Gastrocnemius medialis (tissue), 4 donors: ENCODE data around the gene CARMIL1. TPM values are rescaled to one million over a fixed set of nuclear protein-coding genes. Genes with fewer than 3 reads are reported as not detected.

Experiments
- ATAC-seq, 2 donors: fragments of 150-250 bp; one replicate each; pipeline ENCODE4 v1.9.1; 2016
- DNase-seq, 2 donors: peaks; one replicate each; pipeline ENCODE4 v3.0.0-alpha.2; 2019
- H3K27ac ChIP-seq, 4 donors: fragments of 200-600 bp; sonication (generic); 1 replicate in 1 of 4; 2 replicates in 3 of 4; pipeline ENCODE4 v1.5.1; 2016 to 2018; ENCODE audit warnings: mild to moderate bottlenecking in 2 of 4, moderate library complexity in 1 of 4
- H3K27me3 ChIP-seq, 3 donors: fragments of 200-600 bp; sonication (generic) in 2 of 3; 1 replicate in 1 of 3; 2 replicates in 2 of 3; pipeline versions ENCODE4 v1.5.1 to v1.6.0; 2016 to 2019; ENCODE audit warnings: mild to moderate bottlenecking in 1 of 3, moderate library complexity in 1 of 3
- H3K36me3 ChIP-seq, 2 donors: fragments of 200-600 bp; sonication (generic) in 1 of 2; one replicate each; pipeline ENCODE4 v1.5.1; 2017 to 2018
- H3K4me1 ChIP-seq, 2 donors: fragments of 200-600 bp; sonication (generic) in 1 of 2; one replicate each; pipeline ENCODE4 v1.5.1; 2016 to 2017; ENCODE audit warnings: mild to moderate bottlenecking in 2 of 2
- H3K4me3 ChIP-seq, 4 donors: fragments of 200-600 bp; sonication (generic) in 3 of 4; 1 replicate in 1 of 4; 2 replicates in 3 of 4; pipeline ENCODE4 v1.5.1; 2016 to 2019; ENCODE audit warnings: mild to moderate bottlenecking in 2 of 4
- H3K9me3 ChIP-seq, 3 donors: fragments of 200-600 bp; sonication (generic) in 2 of 3; 1 replicate in 1 of 3; 2 replicates in 2 of 3; pipeline ENCODE4 v1.5.1; 2016 to 2019
- CTCF ChIP-seq, 5 experiments: fragments of 450-650 bp in 3 of 5; fragments of 200-600 bp in 2 of 5; sonication (generic) in 2 of 5; IDR thresholded peaks in 4 of 5; conservative IDR thresholded peaks in 1 of 5; 1 replicate in 4 of 5; 2 replicates in 1 of 5; pipeline ENCODE4 v1.5.1; 2016 to 2019; ENCODE audit warnings: antibody characterized with exemption in 5 of 5, mild to moderate bottlenecking in 3 of 5, moderate library complexity in 3 of 5
- POLR2A ChIP-seq, 2 donors: fragments of 450-650 bp; IDR thresholded peaks; one replicate each; pipeline ENCODE4 v1.6.1; 2017; ENCODE audit warnings: antibody characterized with exemption in 2 of 2, mild to moderate bottlenecking in 2 of 2, moderate library complexity in 2 of 2
- in situ Hi-C, 4 donors: fragments of 200-750 bp; cut with MboI; loops; one replicate each; pipeline versions ENCODE4 v1.15.0 to v1.8.0; 2017; ENCODE audit warnings: low sequenced_read_pairs in 4 of 4
- intact Hi-C: fragments of 100-400 bp; cut with DNase I; formaldehyde crosslinking; loops from one replicate; pipeline ENCODE4 v1.15.1; 2023; ENCODE audit warnings: low total_unique reads
- total RNA-seq, 4 donors: library from RNA; depleted of rRNA; stranded (reverse); fragments of >200 nt; gene quantifications; one replicate each; pipeline versions ENCODE4 v1.1.0 to v1.2.3, GENCODE V29; 2016

Gene CARMIL1
- total RNA-seq, 4 donors from 2014 or later: 0.87 to 2.1 (median 1.7) TPM

GRCh38 chr6:25389471-25389870 is 110.3 kb downstream of the CARMIL1 start:
- Histone ChIP-seq H3K36me3 (no peaks in the 10 kb centered on the region), H3K4me1 (no peaks in the 10 kb centered on the region), H3K27me3 (no peaks in the 10 kb centered on the region), H3K9me3 (no peaks in the 10 kb centered on the region), H3K4me3 (no peak overlapping the region), H3K27ac (no peak overlapping the region)
- intact Hi-C loops: no loop called here
- in situ Hi-C loops: no loop called here
- ATAC-seq (no peak), DNase-seq (no peak)
- TF ChIP-seq POLR2A (IDR thresholded peaks at IDR 0.05) (no peak), CTCF (IDR thresholded peaks at IDR 0.05 in 4 of 5, conservative IDR thresholded peaks at IDR 0.05 in 1 of 5) (no peak)

- in situ Hi-C loops (no loop called here), intact Hi-C loops (no loop called here)
- H3K27me3 ChIP-seq: no peaks in the 10 kb centered on the region
- no peaks in the 10 kb centered on the region for H3K9me3 ChIP-seq
- DNase-seq (no peak), ATAC-seq (no peak)
- no peak overlapping the region for H3K27ac ChIP-seq
- no peak overlapping the region for H3K4me3 ChIP-seq
- no peak for TF ChIP-seq CTCF (IDR thresholded peaks at IDR 0.05 in 4 of 5, conservative IDR thresholded peaks at IDR 0.05 in 1 of 5)
- no peak for TF ChIP-seq POLR2A (IDR thresholded peaks at IDR 0.05)
- no peaks in the 10 kb centered on the region for H3K36me3 ChIP-seq
- H3K4me1 ChIP-seq: no peaks in the 10 kb centered on the region
Measured at GRCh38 chr6:25392372-25392771, 113.2 kb downstream of the CARMIL1 start.

- ATAC-seq (no peak), DNase-seq (no peak)
- intact Hi-C loops: no loop called here
- Histone ChIP-seq H3K27ac (no peak overlapping the region), H3K27me3 (no peaks in the 10 kb centered on the region), H3K4me3 (no peak overlapping the region), H3K4me1 (no peaks in the 10 kb centered on the region), H3K36me3 (no peaks in the 10 kb centered on the region), H3K9me3 (no peaks in the 10 kb centered on the region)
- no peak for TF ChIP-seq POLR2A (IDR thresholded peaks at IDR 0.05)
- TF ChIP-seq CTCF (IDR thresholded peaks at IDR 0.05 in 4 of 5, conservative IDR thresholded peaks at IDR 0.05 in 1 of 5): no peak
- in situ Hi-C loops: no loop called here
Measured at GRCh38 chr6:25395731-25396130, 116.6 kb downstream of the CARMIL1 start.

- TF ChIP-seq POLR2A (IDR thresholded peaks at IDR 0.05) (no peak), CTCF (IDR thresholded peaks at IDR 0.05 in 4 of 5, conservative IDR thresholded peaks at IDR 0.05 in 1 of 5) (no peak)
- no peak for DNase-seq
- H3K27ac ChIP-seq: no peak overlapping the region
- no peaks in the 10 kb centered on the region for H3K9me3 ChIP-seq
- in situ Hi-C loops (no loop called here), intact Hi-C loops (no loop called here)
- H3K4me3 ChIP-seq: no peak overlapping the region
- no peaks in the 10 kb centered on the region for H3K27me3 ChIP-seq
- no peaks in the 10 kb centered on the region for H3K4me1 ChIP-seq
- no peaks in the 10 kb centered on the region for H3K36me3 ChIP-seq
- ATAC-seq: no peak
Measured at GRCh38 chr6:25397406-25397805, 118.2 kb downstream of the CARMIL1 start.

- H3K4me1 ChIP-seq: no peaks in the 10 kb centered on the region
- intact Hi-C loops: no loop called here
- no peak for DNase-seq
- in situ Hi-C loops: no loop called here
- H3K36me3 ChIP-seq: no peaks in the 10 kb centered on the region
- no peaks in the 10 kb centered on the region for H3K27me3 ChIP-seq
- H3K27ac ChIP-seq: no peak overlapping the region
- TF ChIP-seq CTCF (IDR thresholded peaks at IDR 0.05 in 4 of 5, conservative IDR thresholded peaks at IDR 0.05 in 1 of 5) (no peak), POLR2A (IDR thresholded peaks at IDR 0.05) (no peak)
- no peak overlapping the region for H3K4me3 ChIP-seq
- no peak for ATAC-seq
- H3K9me3 ChIP-seq: no peaks in the 10 kb centered on the region
Measured at GRCh38 chr6:25399885-25400284, 120.7 kb downstream of the CARMIL1 start.
